ENCODE measurements around the gene TLR9.
A peak's percentile ranks its signal among the peaks of the same experiment; 100 is the strongest.

TLR9 gene

GRCh38 chr3:52190294-52191074 lies 35.0 kb downstream of the TLR9 start:
- no peaks in the 10 kb centered on the region for H3K9me3 ChIP-seq (ENCODE audit: severe bottlenecking)
- H3K4me3 ChIP-seq (ENCODE audit: severe bottlenecking): no peak overlapping the region
- no peaks in the 10 kb centered on the region for H3K36me3 ChIP-seq (ENCODE audit: low read depth)
- H3K27me3 ChIP-seq (ENCODE audit: insufficient read depth, poor library complexity, severe bottlenecking): no peaks in the 10 kb centered on the region
- no peak for TF ChIP-seq CTCF (IDR thresholded peaks at IDR 0.05; ENCODE audit: poor library complexity, severe bottlenecking)
- peak; percentile 35; the same call in 1 of the 3 replicates for ATAC-seq (ENCODE audit: low read depth)
- H3K4me1 ChIP-seq (ENCODE audit: insufficient read depth, poor library complexity, severe bottlenecking): peaks cover 6% of the 10 kb centered on the region
- H3K27ac ChIP-seq (ENCODE audit: poor library complexity, severe bottlenecking): no peak overlapping the region
- no peak for DNase-seq (ENCODE audit: low spot score)

GRCh38 chr3:52188556-52188955 lies 36.9 kb downstream of the TLR9 start:
- Histone ChIP-seq H3K36me3 (ENCODE audit: low read depth) (no peaks in the 10 kb centered on the region), H3K4me1 (ENCODE audit: insufficient read depth, poor library complexity, severe bottlenecking) (peaks cover 6% of the 10 kb centered on the region), H3K27me3 (ENCODE audit: insufficient read depth, poor library complexity, severe bottlenecking) (no peaks in the 10 kb centered on the region), H3K4me3 (ENCODE audit: severe bottlenecking) (no peak overlapping the region), H3K27ac (ENCODE audit: poor library complexity, severe bottlenecking) (no peak overlapping the region), H3K9me3 (ENCODE audit: severe bottlenecking) (no peaks in the 10 kb centered on the region)
- no peak for DNase-seq (ENCODE audit: low spot score)
- ATAC-seq (ENCODE audit: low read depth): no peak
- no peak for TF ChIP-seq CTCF (IDR thresholded peaks at IDR 0.05; ENCODE audit: poor library complexity, severe bottlenecking)

GRCh38 chr3:52186729-52187128 lies 38.7 kb downstream of the TLR9 start:
- H3K36me3 ChIP-seq (ENCODE audit: low read depth): no peaks in the 10 kb centered on the region
- H3K4me3 ChIP-seq (ENCODE audit: severe bottlenecking): no peak overlapping the region
- TF ChIP-seq CTCF (IDR thresholded peaks at IDR 0.05; ENCODE audit: poor library complexity, severe bottlenecking): no peak
- DNase-seq (ENCODE audit: low spot score) (no peak), ATAC-seq (ENCODE audit: low read depth) (no peak)
- no peaks in the 10 kb centered on the region for H3K9me3 ChIP-seq (ENCODE audit: severe bottlenecking)
- H3K4me1 ChIP-seq (ENCODE audit: insufficient read depth, poor library complexity, severe bottlenecking): no peaks in the 10 kb centered on the region
- H3K27me3 ChIP-seq (ENCODE audit: insufficient read depth, poor library complexity, severe bottlenecking): no peaks in the 10 kb centered on the region
- no peak overlapping the region for H3K27ac ChIP-seq (ENCODE audit: poor library complexity, severe bottlenecking)

GRCh38 chr3:52185837-52186236 lies 39.6 kb downstream of the TLR9 start:
- no peaks in the 10 kb centered on the region for H3K36me3 ChIP-seq (ENCODE audit: low read depth)
- H3K27me3 ChIP-seq (ENCODE audit: insufficient read depth, poor library complexity, severe bottlenecking): no peaks in the 10 kb centered on the region
- no peak overlapping the region for H3K27ac ChIP-seq (ENCODE audit: poor library complexity, severe bottlenecking)
- H3K9me3 ChIP-seq (ENCODE audit: severe bottlenecking): no peaks in the 10 kb centered on the region
- ATAC-seq (ENCODE audit: low read depth) (no peak), DNase-seq (ENCODE audit: low spot score) (no peak)
- no peaks in the 10 kb centered on the region for H3K4me1 ChIP-seq (ENCODE audit: insufficient read depth, poor library complexity, severe bottlenecking)
- H3K4me3 ChIP-seq (ENCODE audit: severe bottlenecking): no peak overlapping the region
- no peak for TF ChIP-seq CTCF (IDR thresholded peaks at IDR 0.05; ENCODE audit: poor library complexity, severe bottlenecking)

GRCh38 chr3:52185311-52185710 lies 40.1 kb downstream of the TLR9 start:
- Histone ChIP-seq H3K36me3 (ENCODE audit: low read depth) (no peaks in the 10 kb centered on the region), H3K27ac (ENCODE audit: poor library complexity, severe bottlenecking) (no peak overlapping the region), H3K9me3 (ENCODE audit: severe bottlenecking) (no peaks in the 10 kb centered on the region), H3K4me3 (ENCODE audit: severe bottlenecking) (no peak overlapping the region), H3K27me3 (ENCODE audit: insufficient read depth, poor library complexity, severe bottlenecking) (no peaks in the 10 kb centered on the region), H3K4me1 (ENCODE audit: insufficient read depth, poor library complexity, severe bottlenecking) (no peaks in the 10 kb centered on the region)
- ATAC-seq (ENCODE audit: low read depth): no peak
- no peak for DNase-seq (ENCODE audit: low spot score)
- TF ChIP-seq CTCF (IDR thresholded peaks at IDR 0.05; ENCODE audit: poor library complexity, severe bottlenecking): no peak
